GM12864 (cell line): ENCODE measurements around the gene AP1G1.
"Not testable (repeated sequence)": the region's sequence is repeated elsewhere in the genome, so short reads cannot be mapped to it uniquely, and the experiment has no call there.

ENCODE experiments used
- DNase-seq: peaks from one replicate; pipeline ENCODE4 v3.0.0-alpha.2; 2011; ENCODE audit warnings: low read depth
- H3K4me3 ChIP-seq: 2 replicates; pipeline ENCODE4 v1.5.1; 2011; ENCODE audit warnings: mild to moderate bottlenecking, low read depth, low read length, control low read depth
- TF ChIP-seq, protein P1 (sequence below): IDR thresholded peaks from 2 replicates; pipeline ENCODE4 v1.5.1; 2011; ENCODE audit warnings: low read depth, mild to moderate bottlenecking, moderate library complexity, low read length, control low read depth, inconsistent platforms; ENCODE audit errors: missing control alignments

Gene AP1G1

DNA sequence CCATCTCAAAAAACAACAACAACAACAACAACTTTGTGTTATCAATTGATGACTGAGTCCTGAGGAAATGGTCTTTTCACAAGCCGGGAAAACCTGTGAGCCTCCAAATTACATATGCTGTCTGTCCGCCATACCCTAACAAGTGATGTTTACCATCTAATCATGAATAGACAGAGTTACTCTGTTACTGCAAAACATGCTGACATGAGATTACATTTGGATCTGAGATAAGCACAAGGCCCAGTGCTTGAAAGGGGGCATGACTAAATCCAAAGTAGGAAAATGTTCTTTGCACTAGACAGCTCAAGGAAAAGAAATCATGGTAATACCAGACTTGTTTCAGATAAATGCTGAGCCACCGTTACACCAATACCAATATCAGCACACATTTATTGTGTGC lies 28.5 kb upstream of the AP1G1 start:
- no peak overlapping the region for H3K4me3 ChIP-seq
- DNase-seq: no peak
- TF ChIP-seq, protein P1, sequence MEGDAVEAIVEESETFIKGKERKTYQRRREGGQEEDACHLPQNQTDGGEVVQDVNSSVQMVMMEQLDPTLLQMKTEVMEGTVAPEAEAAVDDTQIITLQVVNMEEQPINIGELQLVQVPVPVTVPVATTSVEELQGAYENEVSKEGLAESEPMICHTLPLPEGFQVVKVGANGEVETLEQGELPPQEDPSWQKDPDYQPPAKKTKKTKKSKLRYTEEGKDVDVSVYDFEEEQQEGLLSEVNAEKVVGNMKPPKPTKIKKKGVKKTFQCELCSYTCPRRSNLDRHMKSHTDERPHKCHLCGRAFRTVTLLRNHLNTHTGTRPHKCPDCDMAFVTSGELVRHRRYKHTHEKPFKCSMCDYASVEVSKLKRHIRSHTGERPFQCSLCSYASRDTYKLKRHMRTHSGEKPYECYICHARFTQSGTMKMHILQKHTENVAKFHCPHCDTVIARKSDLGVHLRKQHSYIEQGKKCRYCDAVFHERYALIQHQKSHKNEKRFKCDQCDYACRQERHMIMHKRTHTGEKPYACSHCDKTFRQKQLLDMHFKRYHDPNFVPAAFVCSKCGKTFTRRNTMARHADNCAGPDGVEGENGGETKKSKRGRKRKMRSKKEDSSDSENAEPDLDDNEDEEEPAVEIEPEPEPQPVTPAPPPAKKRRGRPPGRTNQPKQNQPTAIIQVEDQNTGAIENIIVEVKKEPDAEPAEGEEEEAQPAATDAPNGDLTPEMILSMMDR: no peak

DNA sequence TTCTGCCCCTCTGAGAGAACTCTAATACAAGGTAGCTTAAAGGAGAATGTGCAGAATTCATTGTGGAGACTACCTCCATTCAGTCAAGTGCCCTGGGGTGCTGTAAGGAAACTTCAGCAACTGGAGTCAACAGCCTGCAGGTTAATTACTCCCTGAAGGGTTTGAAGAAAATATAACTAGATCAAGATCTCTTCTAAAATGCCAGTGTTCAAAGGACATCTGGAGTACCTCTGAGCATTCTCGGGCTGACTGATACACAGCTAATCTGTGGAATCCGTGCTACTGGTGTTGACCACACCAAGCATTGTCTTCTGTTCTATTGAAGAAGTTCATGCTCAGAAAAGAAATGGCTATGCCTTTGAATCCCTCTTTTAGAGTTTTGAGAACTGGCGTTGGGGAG lies 25.7 kb upstream of the AP1G1 start:
- no peak for DNase-seq
- TF ChIP-seq, protein P1: no peak
- no peak overlapping the region for H3K4me3 ChIP-seq

GRCh38 chr16:71832112-71832511 lies 23.5 kb upstream of the AP1G1 start:
- DNase-seq, H3K4me3 ChIP-seq: not testable (repeated sequence)

DNA sequence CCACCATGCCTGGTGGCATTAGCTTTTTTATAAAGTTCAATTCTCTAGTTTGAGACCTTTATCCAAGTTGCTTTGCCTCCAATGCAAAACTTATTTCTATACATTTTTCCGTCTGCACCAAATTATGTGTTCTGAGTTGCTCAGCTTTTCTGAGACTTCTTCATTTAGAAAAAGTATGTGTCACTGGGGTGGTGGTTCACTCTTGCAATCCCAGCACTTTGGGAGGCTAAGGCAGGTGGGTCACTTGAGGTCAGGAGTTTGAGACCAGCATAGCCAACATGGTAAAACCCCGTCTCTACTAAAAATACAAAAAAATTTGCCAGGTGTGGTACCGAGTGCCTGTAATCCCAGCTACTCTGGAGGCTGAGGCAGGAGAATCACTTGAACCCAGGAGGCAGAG lies 23.1 kb upstream of the AP1G1 start:
- not testable (repeated sequence) for H3K4me3 ChIP-seq, DNase-seq

- no peak for DNase-seq
- TF ChIP-seq, protein P1: no peak
- no peak overlapping the region for H3K4me3 ChIP-seq
Measured at GRCh38 chr16:71830359-71830758, 21.7 kb upstream of the AP1G1 start.

DNA sequence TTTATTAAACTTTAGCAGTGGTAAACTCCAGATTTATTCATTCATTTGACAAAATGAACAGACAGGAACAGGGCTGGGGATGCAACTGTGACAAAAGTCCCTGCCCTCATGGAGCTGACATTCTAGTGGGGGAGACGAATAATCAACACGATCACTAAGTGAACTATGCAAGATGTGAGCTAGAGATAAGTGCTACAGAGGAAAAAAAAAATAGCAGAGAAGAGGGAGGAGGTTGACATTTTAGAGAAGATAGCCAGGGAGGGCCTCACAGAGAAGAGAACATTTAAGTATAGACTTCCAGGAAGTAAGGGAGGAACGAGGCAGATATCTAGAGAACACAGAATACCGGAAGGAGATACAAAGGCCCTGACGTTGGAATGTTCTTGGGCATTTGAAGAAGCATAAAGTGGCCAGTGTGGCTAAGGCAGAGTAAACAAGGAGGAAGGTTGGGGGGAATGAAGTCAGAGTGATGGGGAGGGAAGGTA lies 17.9 kb upstream of the AP1G1 start:
- TF ChIP-seq, protein P1: no peak
- no peak for DNase-seq
- H3K4me3 ChIP-seq: no peak overlapping the region

DNA sequence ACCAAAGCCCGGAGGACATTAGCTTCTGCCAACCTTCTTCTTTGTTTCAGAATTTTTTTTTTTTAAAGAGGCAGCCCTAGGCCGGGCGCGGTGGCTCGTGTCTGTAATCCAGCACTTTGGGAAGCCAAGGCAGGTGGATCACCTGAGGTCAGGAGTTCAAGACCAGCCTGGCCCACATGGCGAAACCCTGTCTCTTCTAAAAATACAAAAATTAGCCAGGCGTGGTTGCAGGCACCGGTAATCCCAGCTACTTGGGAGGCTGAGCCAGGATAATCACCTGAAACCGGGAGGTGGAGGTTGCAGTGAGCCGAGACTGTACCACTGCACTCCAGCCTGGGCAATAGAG lies 8.5 kb upstream of the AP1G1 start:
- H3K4me3 ChIP-seq: peak overlapping the region; percentile 24
- DNase-seq: not testable (repeated sequence)

GRCh38 chr16:71811261-71811803 lies 2.7 kb upstream of the AP1G1 start:
- TF ChIP-seq, protein P1: no peak
- no peak overlapping the region for H3K4me3 ChIP-seq
- no peak for DNase-seq

- DNase-seq: not testable (repeated sequence)
- peak overlapping the region; percentile 97 for H3K4me3 ChIP-seq
Measured at GRCh38 chr16:71810155-71810530, 1.5 kb upstream of the AP1G1 start.
